HG03064 (cell line): ENCODE measurements around the gene CGB5.

ENCODE experiments used
- ATAC-seq: cut with Tn5 transposase; IDR thresholded peaks from one replicate; pipeline ENCODE4 v1.9.1; 2021; ENCODE audit warnings: low read depth; ENCODE audit not compliant: unreplicated experiment

The CGB5 gene

GRCh38 chr19:49085020-49085867, 41.6 kb downstream of the CGB5 start, which contains the start of gene SNRNP70:
TSS of gene SNRNP70 (plus strand) at chr19:49085451. CDS start at chr19:49086415, 964 bp downstream.
- peak; percentile 83 for ATAC-seq

DNA sequence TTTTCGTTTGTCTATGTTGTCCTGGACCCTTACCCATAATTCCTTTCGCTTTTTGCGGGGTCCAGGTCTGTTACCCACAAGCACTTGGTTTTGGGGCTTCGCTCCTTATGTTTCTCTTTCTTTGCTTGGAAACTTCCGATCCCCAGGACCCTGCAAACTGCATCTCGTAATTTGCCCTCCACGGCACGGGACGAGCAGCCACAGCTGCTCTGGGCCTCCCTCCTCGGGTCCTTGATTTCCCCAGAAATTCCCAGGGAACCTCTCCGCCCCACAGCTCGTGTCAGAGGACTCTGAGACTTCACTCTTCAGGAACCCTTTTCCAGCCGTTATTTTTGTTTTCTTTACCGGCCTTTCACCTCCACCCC, 42.2 kb downstream of the CGB5 start:
- ATAC-seq, result no peak

DNA sequence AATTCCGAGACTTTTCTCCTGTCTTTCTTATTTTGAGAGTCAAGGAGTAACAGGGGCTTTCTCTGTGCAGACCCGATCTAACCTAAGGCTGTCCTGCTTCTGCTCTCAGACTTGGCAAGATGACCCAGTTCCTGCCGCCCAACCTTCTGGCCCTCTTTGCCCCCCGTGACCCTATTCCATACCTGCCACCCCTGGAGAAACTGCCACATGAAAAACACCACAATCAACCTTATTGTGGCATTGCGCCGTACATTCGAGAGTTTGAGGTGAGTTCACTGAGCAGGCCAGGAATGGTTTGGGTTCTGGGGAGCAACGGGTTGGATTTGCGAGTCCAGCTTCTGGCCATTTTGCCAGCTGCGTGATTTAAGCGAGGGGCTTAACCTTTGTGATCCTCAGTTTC, 42.6 kb downstream of the CGB5 start:
- no peak for ATAC-seq

GRCh38 chr19:49091391-49092038, 47.9 kb downstream of the CGB5 start:
- ATAC-seq, result no peak

DNA sequence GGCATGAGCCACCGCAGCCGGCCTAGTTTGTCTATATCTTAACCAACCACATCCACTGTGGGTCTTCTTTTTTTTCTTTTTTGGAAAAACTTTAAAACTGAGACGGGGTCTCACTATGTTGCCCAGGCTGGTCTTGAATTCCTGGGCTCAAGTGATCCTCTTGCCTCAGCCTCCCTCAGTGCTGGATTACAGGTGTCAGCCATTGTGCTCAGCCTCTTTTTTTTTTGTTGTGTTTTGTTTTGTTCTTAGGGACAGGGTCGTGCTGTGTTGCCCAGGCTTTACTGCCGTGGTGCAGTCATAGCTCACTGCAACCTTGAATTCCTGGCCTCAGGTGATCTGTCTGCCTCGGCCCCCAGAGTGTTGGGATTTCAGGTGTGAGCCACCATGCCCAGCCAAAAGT, 49.0 kb downstream of the CGB5 start:
- ATAC-seq, result no peak
